ENCODE data around the gene PVALB.

DNA sequence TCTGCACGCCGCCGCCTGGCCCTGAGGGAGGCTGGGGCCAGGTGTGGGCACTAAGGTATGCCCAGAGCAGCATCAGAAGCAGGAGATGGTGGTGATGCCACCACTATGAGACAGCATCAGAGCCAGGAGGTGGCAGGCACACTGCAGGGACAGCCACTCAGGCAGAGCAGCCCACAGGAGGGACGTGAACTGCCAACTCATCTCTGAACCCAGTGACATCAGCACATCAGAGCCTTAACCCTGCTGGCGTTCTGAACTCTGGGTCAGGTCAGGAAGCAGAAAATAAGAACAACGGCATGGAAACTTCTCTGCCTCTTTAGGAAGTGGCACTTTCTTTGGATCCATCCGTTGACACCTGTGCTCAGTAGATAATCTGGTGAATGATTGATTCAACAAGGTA is 26.2 kb downstream of the PVALB start:
- TF ChIP-seq CTCF (IDR thresholded peaks at IDR 0.05; ENCODE audit: low read depth, low read length, poor library complexity, severe bottlenecking) (no peak), EZH2phosphoT487 (IDR thresholded peaks at IDR 0.05; ENCODE audit: borderline replicate concordance, low read length) (no peak)
